ENCODE results near the gene CFAP57.

- TF ChIP-seq CTBP1 (IDR thresholded peaks at IDR 0.05; ENCODE audit: borderline replicate concordance) (no peak), NFRKB (IDR thresholded peaks at IDR 0.05) (no peak), ELF4 (IDR thresholded peaks at IDR 0.05) (no peak), FOXK2 (IDR thresholded peaks at IDR 0.05) (no peak), SP1 (IDR thresholded peaks at IDR 0.05) (no peak), FOXM1 (IDR thresholded peaks at IDR 0.05; ENCODE audit: borderline replicate concordance) (no peak), SUZ12 (IDR thresholded peaks at IDR 0.05) (no peak), LEF1 (IDR thresholded peaks at IDR 0.05; ENCODE audit: borderline replicate concordance) (no peak), BHLHE40 (IDR thresholded peaks at IDR 0.05; ENCODE audit: borderline replicate concordance) (no peak), TARDBP (IDR thresholded peaks at IDR 0.05) (no peak), ARNT (IDR thresholded peaks at IDR 0.05) (no peak), L3MBTL2 (conservative IDR thresholded peaks at IDR 0.05) (no peak)
- TF ChIP-seq, protein P1, sequence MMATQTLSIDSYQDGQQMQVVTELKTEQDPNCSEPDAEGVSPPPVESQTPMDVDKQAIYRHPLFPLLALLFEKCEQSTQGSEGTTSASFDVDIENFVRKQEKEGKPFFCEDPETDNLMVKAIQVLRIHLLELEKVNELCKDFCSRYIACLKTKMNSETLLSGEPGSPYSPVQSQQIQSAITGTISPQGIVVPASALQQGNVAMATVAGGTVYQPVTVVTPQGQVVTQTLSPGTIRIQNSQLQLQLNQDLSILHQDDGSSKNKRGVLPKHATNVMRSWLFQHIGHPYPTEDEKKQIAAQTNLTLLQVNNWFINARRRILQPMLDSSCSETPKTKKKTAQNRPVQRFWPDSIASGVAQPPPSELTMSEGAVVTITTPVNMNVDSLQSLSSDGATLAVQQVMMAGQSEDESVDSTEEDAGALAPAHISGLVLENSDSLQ (IDR thresholded peaks at IDR 0.05) = no peak
Observed at GRCh38 chr1:43149889-43150288, 22.2 kb upstream of the CFAP57 start.
